Loucy (cell line): Measurements from ENCODE around the gene GATD1.

Source experiments
- CTCF ChIP-seq: fragments of 200-600 bp; sonication (generic); conservative IDR thresholded peaks from 2 replicates; pipeline ENCODE4 v1.5.1; 2014; ENCODE audit warnings: mild to moderate bottlenecking, antibody characterized with exemption, low read length
- EZH2phosphoT487 ChIP-seq: fragments of 200-600 bp; IDR thresholded peaks from 2 replicates; pipeline ENCODE4 v1.6.1; 2018; ENCODE audit warnings: antibody characterized with exemption, mild to moderate bottlenecking, moderate library complexity, borderline replicate concordance

DNA sequence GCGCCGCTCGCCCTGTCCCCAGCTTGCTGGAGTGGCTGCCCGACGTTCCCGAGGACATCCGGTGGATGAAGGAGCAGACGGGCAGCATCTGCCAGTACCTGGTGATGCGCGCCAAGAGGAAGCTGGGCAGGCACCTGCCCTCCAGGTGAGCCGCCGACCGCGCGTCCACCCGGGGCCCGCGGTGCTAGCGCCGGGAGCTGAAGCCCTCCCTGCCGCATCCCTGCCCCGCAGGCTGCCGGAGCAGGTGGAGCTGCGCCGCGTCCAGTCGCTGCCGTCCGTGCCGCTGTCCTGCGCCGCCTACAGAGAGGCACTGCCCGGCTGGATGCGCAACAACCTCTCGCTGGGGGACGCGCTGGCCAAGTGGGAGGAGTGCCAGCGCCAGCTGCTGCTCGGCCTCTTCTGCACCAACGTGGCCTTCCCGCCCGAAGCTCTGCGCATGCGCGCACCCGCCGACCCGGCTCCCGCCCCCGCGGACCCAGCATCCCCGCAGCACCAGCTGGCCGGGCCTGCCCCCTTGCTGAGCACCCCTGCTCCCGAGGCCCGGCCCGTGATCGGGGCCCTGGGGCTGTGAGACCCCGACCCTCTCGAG lies 47.1 kb upstream of the GATD1 start:
- TF ChIP-seq CTCF, result no peak
- no peak for TF ChIP-seq EZH2phosphoT487
